Measurements from ENCODE around the gene KYNU.

- TF ChIP-seq, protein P1, sequence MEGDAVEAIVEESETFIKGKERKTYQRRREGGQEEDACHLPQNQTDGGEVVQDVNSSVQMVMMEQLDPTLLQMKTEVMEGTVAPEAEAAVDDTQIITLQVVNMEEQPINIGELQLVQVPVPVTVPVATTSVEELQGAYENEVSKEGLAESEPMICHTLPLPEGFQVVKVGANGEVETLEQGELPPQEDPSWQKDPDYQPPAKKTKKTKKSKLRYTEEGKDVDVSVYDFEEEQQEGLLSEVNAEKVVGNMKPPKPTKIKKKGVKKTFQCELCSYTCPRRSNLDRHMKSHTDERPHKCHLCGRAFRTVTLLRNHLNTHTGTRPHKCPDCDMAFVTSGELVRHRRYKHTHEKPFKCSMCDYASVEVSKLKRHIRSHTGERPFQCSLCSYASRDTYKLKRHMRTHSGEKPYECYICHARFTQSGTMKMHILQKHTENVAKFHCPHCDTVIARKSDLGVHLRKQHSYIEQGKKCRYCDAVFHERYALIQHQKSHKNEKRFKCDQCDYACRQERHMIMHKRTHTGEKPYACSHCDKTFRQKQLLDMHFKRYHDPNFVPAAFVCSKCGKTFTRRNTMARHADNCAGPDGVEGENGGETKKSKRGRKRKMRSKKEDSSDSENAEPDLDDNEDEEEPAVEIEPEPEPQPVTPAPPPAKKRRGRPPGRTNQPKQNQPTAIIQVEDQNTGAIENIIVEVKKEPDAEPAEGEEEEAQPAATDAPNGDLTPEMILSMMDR (conservative IDR thresholded peaks at IDR 0.05 in 1 of 2, IDR thresholded peaks at IDR 0.05 in 1 of 2; ENCODE audit: low read depth in 1 of 2, low read length in 2 of 2): no peak
- TF ChIP-seq EZH2 (IDR thresholded peaks at IDR 0.05; ENCODE audit: low read length, missing control alignments): no peak
Measured at GRCh38 chr2:142879151-142879550, 1.7 kb downstream of the KYNU start.

All from fibroblast of lung (primary cell).